Activated CD8-positive, alpha-beta memory T cell treated with anti-CD3 and anti-CD28 coated beads, Interleukin-2, amount 50 U/mL, for 48 hours (primary cell): ENCODE data around the gene SPRR2F.
"Not testable (repeated sequence)": the region's sequence is repeated elsewhere in the genome, so short reads cannot be mapped to it uniquely, and the experiment has no call there.

Source experiments
- DNase-seq: peaks from one replicate; pipeline ENCODE4 v3.0.0-alpha.2; 2020

The SPRR2F gene

GRCh38 chr1:153113416-153113815 lies at the start of gene SPRR2F:
Gene SPRR2F, minus strand, starts transcription at chr1:153113516. Its CDS starts 783 bp downstream, at chr1:153112733.
- no peak for DNase-seq

- no peak for DNase-seq
Observed at GRCh38 chr1:153155541-153155940, 42.2 kb upstream of the SPRR2F start.

- no peak for DNase-seq
Observed at GRCh38 chr1:153152481-153152880, 39.2 kb upstream of the SPRR2F start.

- no peak for DNase-seq
Observed at GRCh38 chr1:153150846-153151245, 37.5 kb upstream of the SPRR2F start, which contains the start of gene SPRR2G. Gene SPRR2G, minus strand, starts transcription at chr1:153150890. Its CDS starts 780 bp downstream, at chr1:153150110.

- DNase-seq, result no peak
Observed at GRCh38 chr1:153141377-153141776, 28.1 kb upstream of the SPRR2F start.

GRCh38 chr1:153140484-153140883 lies 27.2 kb upstream of the SPRR2F start:
- DNase-seq, result no peak

GRCh38 chr1:153133743-153134142 lies 20.4 kb upstream of the SPRR2F start:
- no peak for DNase-seq

- DNase-seq, result no peak
Observed at GRCh38 chr1:153133267-153133666, 20.0 kb upstream of the SPRR2F start.

GRCh38 chr1:153128688-153129087 lies 15.4 kb upstream of the SPRR2F start:
- not testable (repeated sequence) for DNase-seq

- DNase-seq, result no peak
Observed at GRCh38 chr1:153127296-153127695, 14.0 kb upstream of the SPRR2F start.

GRCh38 chr1:153125536-153125935 lies 12.2 kb upstream of the SPRR2F start:
- DNase-seq, result no peak

- DNase-seq, result not testable (repeated sequence)
Observed at GRCh38 chr1:153123793-153124192, 10.5 kb upstream of the SPRR2F start.

GRCh38 chr1:153122831-153123421 lies 9.6 kb upstream of the SPRR2F start:
- no peak for DNase-seq

- no peak for DNase-seq
Observed at GRCh38 chr1:153120945-153121344, 7.6 kb upstream of the SPRR2F start.

GRCh38 chr1:153119491-153119971 lies 6.2 kb upstream of the SPRR2F start:
- DNase-seq, result no peak

GRCh38 chr1:153115264-153115663 lies 1.9 kb upstream of the SPRR2F start:
- not testable (repeated sequence) for DNase-seq

GRCh38 chr1:153112454-153112853 lies 862 bp downstream of the SPRR2F start:
- DNase-seq, result not testable (repeated sequence)

- no peak for DNase-seq
Observed at GRCh38 chr1:153100245-153100644, 13.1 kb downstream of the SPRR2F start.

GRCh38 chr1:153099461-153100045 lies 13.8 kb downstream of the SPRR2F start:
- no peak for DNase-seq

GRCh38 chr1:153095764-153096163 lies 17.6 kb downstream of the SPRR2F start:
- DNase-seq, result no peak

- DNase-seq, result no peak
Observed at GRCh38 chr1:153094426-153094825, 18.9 kb downstream of the SPRR2F start, which contains the start of gene SPRR2E. Gene SPRR2E, minus strand, starts transcription at chr1:153094526. Its CDS starts 775 bp downstream, at chr1:153093751.

GRCh38 chr1:153087652-153088051 lies 25.7 kb downstream of the SPRR2F start:
- DNase-seq, result no peak

- DNase-seq, result no peak
Observed at GRCh38 chr1:153081736-153082135, 31.6 kb downstream of the SPRR2F start.
